Trophoblast cell (in vitro differentiated cells and primary cell): Measurements from ENCODE around the gene ARFIP1.

ENCODE experiments used
- DNase-seq, 2 donors: peaks; one replicate each; pipeline ENCODE4 v3.0.0-alpha.2; 2016
- H2AFZ ChIP-seq: 2 replicates; pipeline ENCODE4 v1.6.1; 2013; ENCODE audit warnings: low read length, moderate library complexity, mild to moderate bottlenecking; ENCODE audit not compliant: insufficient read depth, poor library complexity
- H2AK5ac ChIP-seq: 2 replicates; pipeline ENCODE4 v1.6.1; 2013; ENCODE audit warnings: mild to moderate bottlenecking, low read length
- H2BK120ac ChIP-seq: 2 replicates; pipeline ENCODE4 v1.6.1; 2013; ENCODE audit warnings: low read length, mild to moderate bottlenecking, moderate library complexity; ENCODE audit not compliant: insufficient read depth, poor library complexity
- H2BK12ac ChIP-seq: 2 replicates; pipeline ENCODE4 v1.6.1; 2013; ENCODE audit warnings: mild to moderate bottlenecking, low read length, moderate library complexity
- H2BK5ac ChIP-seq: 2 replicates; pipeline ENCODE4 v1.6.1; 2013; ENCODE audit warnings: low read length, low read depth, moderate library complexity, mild to moderate bottlenecking; ENCODE audit not compliant: poor library complexity
- H3K14ac ChIP-seq: 2 replicates; pipeline ENCODE4 v1.6.1; 2013; ENCODE audit warnings: mild to moderate bottlenecking, low read length
- H3K18ac ChIP-seq: 2 replicates; pipeline ENCODE4 v1.6.1; 2013; ENCODE audit warnings: mild to moderate bottlenecking, low read length
- H3K23ac ChIP-seq: 2 replicates; pipeline ENCODE4 v1.6.1; 2013; ENCODE audit warnings: low read length
- H3K27ac ChIP-seq: 2 replicates; pipeline ENCODE4 v1.5.1; 2013; ENCODE audit warnings: low read depth, mild to moderate bottlenecking, inconsistent platforms, low read length, moderate library complexity
- H3K27me3 ChIP-seq: 2 replicates; pipeline ENCODE4 v1.6.1; 2013; ENCODE audit warnings: inconsistent platforms, mild to moderate bottlenecking, low read length, moderate library complexity; ENCODE audit not compliant: insufficient read depth
- H3K36me3 ChIP-seq, 2 experiments: 1 replicate in 1 of 2; 2 replicates in 1 of 2; pipeline ENCODE4 v1.6.1; 2013; ENCODE audit warnings: low read length in 2 of 2, mild to moderate bottlenecking in 2 of 2, moderate library complexity in 1 of 2; ENCODE audit not compliant: insufficient read depth in 2 of 2, control insufficient read depth in 1 of 2
- H3K4ac ChIP-seq: 2 replicates; pipeline ENCODE4 v1.6.1; 2013; ENCODE audit warnings: low read depth, mild to moderate bottlenecking, low read length, moderate library complexity
- H3K4me1 ChIP-seq, 2 experiments: 1 replicate in 1 of 2; 2 replicates in 1 of 2; pipeline ENCODE4 v1.6.1; 2013; ENCODE audit warnings: low read length in 2 of 2, mild to moderate bottlenecking in 2 of 2, moderate library complexity in 1 of 2; ENCODE audit not compliant: insufficient read depth in 2 of 2, control insufficient read depth in 1 of 2
- H3K4me2 ChIP-seq: 2 replicates; pipeline ENCODE4 v1.6.1; 2013; ENCODE audit warnings: inconsistent platforms, mild to moderate bottlenecking, low read length, moderate library complexity
- H3K4me3 ChIP-seq: 2 replicates; pipeline ENCODE4 v1.5.1; 2013; ENCODE audit warnings: mild to moderate bottlenecking, low read depth, low read length, inconsistent platforms
- H3K79me1 ChIP-seq: one replicate; pipeline ENCODE4 v1.6.1; 2013; ENCODE audit warnings: low read length
- H3K79me2 ChIP-seq: 2 replicates; pipeline ENCODE4 v1.6.1; 2013; ENCODE audit warnings: low read length, mild to moderate bottlenecking; ENCODE audit not compliant: control insufficient read depth, insufficient read depth, poor library complexity
- H3K9ac ChIP-seq: 2 replicates; pipeline ENCODE4 v1.6.1; 2013; ENCODE audit warnings: mild to moderate bottlenecking, low read length
- H3K9me3 ChIP-seq: 2 replicates; pipeline ENCODE4 v1.6.1; 2013; ENCODE audit warnings: low read depth, mild to moderate bottlenecking, control low read depth, inconsistent platforms, low read length; ENCODE audit not compliant: insufficient read depth
- H4K12ac ChIP-seq: 2 replicates; pipeline ENCODE4 v1.6.1; 2013; ENCODE audit warnings: low read depth, mild to moderate bottlenecking, low read length, moderate library complexity
- H4K8ac ChIP-seq: 2 replicates; pipeline ENCODE4 v1.6.1; 2013; ENCODE audit warnings: low read depth, mild to moderate bottlenecking, low read length, moderate library complexity
- H4K91ac ChIP-seq: one replicate; pipeline ENCODE4 v1.6.1; 2013; ENCODE audit warnings: low read depth, mild to moderate bottlenecking, low read length, moderate library complexity
- WGBS: extraction: QIAGEN DNeasy Blood & Tissue Kit; methylation state at CpG from one replicate; pipeline ENCODE4 v1.1.7; 2013; ENCODE audit warnings: missing lambda C conversion rate; ENCODE audit not compliant: insufficient read length, insufficient coverage; ENCODE audit errors: extremely low coverage; 5-methylcytosine and 5-hydroxymethylcytosine counted together

ARFIP1 gene

GRCh38 chr4:152819026-152819645 is 39.4 kb downstream of the ARFIP1 start:
- Histone ChIP-seq H2AFZ (no peak overlapping the region), H4K8ac (no peak overlapping the region), H3K4ac (no peak overlapping the region), H2BK5ac (no peak overlapping the region), H3K4me3 (no peak overlapping the region), H2AK5ac (no peak overlapping the region), H3K4me1 (peaks cover 0 to 2% of the 10 kb centered on the region in 2 experiments), H3K9me3 (peaks cover 3% of the 10 kb centered on the region), H3K79me2 (no peaks in the 10 kb centered on the region), H2BK12ac (no peak overlapping the region), H3K9ac (no peak overlapping the region), H3K27me3 (no peaks in the 10 kb centered on the region), H4K12ac (no peak overlapping the region), H3K79me1 (no peaks in the 10 kb centered on the region), H3K27ac (no peak overlapping the region), H3K4me2 (no peak overlapping the region), H3K36me3 (peaks cover 0 to 2% of the 10 kb centered on the region in 2 experiments), H3K23ac (no peak overlapping the region), H3K14ac (no peak overlapping the region), H4K91ac (no peak overlapping the region), H2BK120ac (no peak overlapping the region), H3K18ac (no peak overlapping the region)
- peak; percentile 91 to 96 for DNase-seq
- no CpG with 5 or more reads among the region's 7 CpGs for WGBS

DNA sequence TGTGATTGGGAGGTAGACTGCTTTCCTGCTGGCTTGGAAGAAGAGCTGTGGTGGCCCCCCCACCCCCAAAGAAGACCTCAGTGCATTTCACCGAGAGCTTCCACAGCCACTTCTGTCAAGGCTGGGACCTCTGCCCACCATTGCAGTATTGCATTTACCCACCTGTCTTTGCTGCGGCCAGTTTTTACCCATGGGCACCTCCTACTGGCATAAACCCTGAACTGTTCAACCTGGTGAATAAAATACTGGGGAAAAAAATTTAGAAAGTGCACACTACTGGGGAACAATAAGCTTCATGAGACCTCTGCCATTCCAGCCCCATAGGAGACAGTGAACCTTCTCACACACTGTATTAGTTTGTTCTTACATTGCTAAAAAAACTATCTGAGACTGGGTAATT is 40.3 kb downstream of the ARFIP1 start:
- no CpG with 5 or more reads among the region's 2 CpGs for WGBS
- H2AK5ac ChIP-seq: no peak overlapping the region

GRCh38 chr4:152822323-152822722 is 42.6 kb downstream of the ARFIP1 start:
- peaks cover 0 to 2% of the 10 kb centered on the region in 2 experiments for H3K36me3 ChIP-seq
- no peak overlapping the region for H2BK120ac ChIP-seq
- no peak overlapping the region for H3K14ac ChIP-seq
- H3K79me2 ChIP-seq: no peaks in the 10 kb centered on the region
- no peak overlapping the region for H2AK5ac ChIP-seq
- no peak overlapping the region for H4K8ac ChIP-seq
- H3K4me1 ChIP-seq: peaks cover 0 to 2% of the 10 kb centered on the region in 2 experiments
- H3K9me3 ChIP-seq: peaks cover 3% of the 10 kb centered on the region
- H3K4me2 ChIP-seq: no peak overlapping the region
- no peak overlapping the region for H4K12ac ChIP-seq
- H3K27ac ChIP-seq: no peak overlapping the region
- H2AFZ ChIP-seq: no peak overlapping the region
- no peak overlapping the region for H3K9ac ChIP-seq
- H3K27me3 ChIP-seq: no peaks in the 10 kb centered on the region
- no peak overlapping the region for H2BK5ac ChIP-seq
- no peak overlapping the region for H3K4ac ChIP-seq
- H3K18ac ChIP-seq: no peak overlapping the region
- H3K4me3 ChIP-seq: no peak overlapping the region
- H3K23ac ChIP-seq: no peak overlapping the region
- no peaks in the 10 kb centered on the region for H3K79me1 ChIP-seq
- WGBS: no CpG with 5 or more reads among the region's 1 CpG
- H2BK12ac ChIP-seq: no peak overlapping the region
- no peak overlapping the region for H4K91ac ChIP-seq
- no peak for DNase-seq

More for the DNA sequence above, 40.3 kb downstream of the ARFIP1 start:
- H3K79me1 ChIP-seq: no peaks in the 10 kb centered on the region
- no peak overlapping the region for H3K18ac ChIP-seq
- no peak overlapping the region for H3K9ac ChIP-seq
- H2BK120ac ChIP-seq: no peak overlapping the region
- H3K9me3 ChIP-seq: peaks cover 3% of the 10 kb centered on the region
- no peak overlapping the region for H3K4me3 ChIP-seq
- H3K4ac ChIP-seq: no peak overlapping the region
- no peak overlapping the region for H2BK5ac ChIP-seq
- no peak overlapping the region for H3K4me2 ChIP-seq
- H3K14ac ChIP-seq: no peak overlapping the region
- H3K79me2 ChIP-seq: no peaks in the 10 kb centered on the region
- no peak overlapping the region for H4K8ac ChIP-seq
- no peak for DNase-seq
- H3K27ac ChIP-seq: no peak overlapping the region
- H4K91ac ChIP-seq: no peak overlapping the region
- peaks cover 0 to 2% of the 10 kb centered on the region in 2 experiments for H3K4me1 ChIP-seq
- H2AFZ ChIP-seq: no peak overlapping the region
- no peak overlapping the region for H2BK12ac ChIP-seq
- H3K23ac ChIP-seq: no peak overlapping the region
- peaks cover 0 to 2% of the 10 kb centered on the region in 2 experiments for H3K36me3 ChIP-seq
- H3K27me3 ChIP-seq: no peaks in the 10 kb centered on the region
- H4K12ac ChIP-seq: no peak overlapping the region

- Histone ChIP-seq H3K9ac (no peak overlapping the region), H3K14ac (no peak overlapping the region), H2BK5ac (no peak overlapping the region), H2AFZ (no peak overlapping the region), H3K9me3 (no peaks in the 10 kb centered on the region), H3K36me3 (peaks cover 0 to 3% of the 10 kb centered on the region in 2 experiments), H3K4me1 (no peaks in the 10 kb centered on the region), H2BK120ac (no peak overlapping the region), H2AK5ac (no peak overlapping the region), H3K4me3 (no peak overlapping the region), H3K79me1 (no peaks in the 10 kb centered on the region), H4K12ac (no peak overlapping the region), H3K23ac (no peak overlapping the region), H3K4ac (no peak overlapping the region), H4K91ac (no peak overlapping the region), H3K4me2 (no peak overlapping the region), H2BK12ac (no peak overlapping the region), H3K27ac (no peak overlapping the region), H3K79me2 (no peaks in the 10 kb centered on the region), H4K8ac (no peak overlapping the region), H3K18ac (no peak overlapping the region), H3K27me3 (no peaks in the 10 kb centered on the region)
- no peak for DNase-seq
- WGBS: no CpG with 5 or more reads among the region's 2 CpGs
Measured at GRCh38 chr4:152824561-152824960, 44.8 kb downstream of the ARFIP1 start.
